Caco-2 (cell line): ENCODE data around the gene EVC2. TPM values are rescaled to one million over a fixed set of nuclear protein-coding genes. Genes with fewer than 3 reads are reported as not detected.

Experiments
- BruUV-seq: library from RNA; stranded (reverse); fragments of 400-500 nt; replicated peaks from 2 replicates; lab custom pipeline; 2021; lab: Mats Ljungman, UMichigan
- CTCF ChIA-PET: fragments of 300-600 bp; sonication (Branson Sonifier 250); formaldehyde crosslinking; loops from one replicate; lab custom pipeline; 2022; ENCODE audit warnings: antibody characterized with exemption; lab: Charles Lee
- POLR2A ChIA-PET: fragments of 300-600 bp; sonication (Branson Sonifier 250); formaldehyde crosslinking; loops from one replicate; lab custom pipeline; 2022; ENCODE audit warnings: antibody characterized with exemption; lab: Charles Lee
- DNase-seq, 2 experiments: peaks; one replicate each; pipeline versions ENCODE4 v3.0.0 to v3.0.0-alpha.2; 2020 to 2022
- H3K27me3 ChIP-seq: replicated peaks from 2 replicates; pipeline ENCODE4 v1.6.0; 2011; ENCODE audit warnings: low read length; ENCODE audit not compliant: control insufficient read depth, insufficient read depth
- H3K36me3 ChIP-seq: 2 replicates; pipeline ENCODE4 v1.5.1; 2011; ENCODE audit warnings: low read length; ENCODE audit not compliant: control insufficient read depth, insufficient read depth
- H3K4me1 ChIP-seq: fragments of 250-450 bp; sonication (Bioruptor Pico); 2 replicates; pipeline ENCODE4 v1.5.1; 2020; ENCODE audit warnings: mild to moderate bottlenecking
- H3K4me3 ChIP-seq: 2 replicates; pipeline ENCODE4 v1.5.1; 2011; ENCODE audit warnings: low read depth, mild to moderate bottlenecking, control low read depth, low read length
- H3K9me3 ChIP-seq: fragments of 250-450 bp; sonication (Bioruptor Pico); 2 replicates; pipeline ENCODE4 v1.5.1; 2020; ENCODE audit warnings: mild to moderate bottlenecking, moderate library complexity
- H3K27ac Mint-ChIP-seq: one replicate; pipeline ENCODE4 v1.8.0; 2022; ENCODE audit warnings: mixed read lengths; ENCODE audit not compliant: unreplicated experiment
- H3K27me3 Mint-ChIP-seq: one replicate; pipeline ENCODE4 v1.8.0; 2022; ENCODE audit warnings: mixed read lengths; ENCODE audit not compliant: insufficient read depth, unreplicated experiment
- H3K36me3 Mint-ChIP-seq: one replicate; pipeline ENCODE4 v1.8.0; 2022; ENCODE audit warnings: mild to moderate bottlenecking, mixed read lengths; ENCODE audit not compliant: insufficient read depth, unreplicated experiment
- H3K4me1 Mint-ChIP-seq: one replicate; pipeline ENCODE4 v1.8.0; 2022; ENCODE audit warnings: low read depth, mixed read lengths; ENCODE audit not compliant: unreplicated experiment
- H3K4me3 Mint-ChIP-seq: one replicate; pipeline ENCODE4 v1.8.0; 2022; ENCODE audit warnings: mild to moderate bottlenecking, moderate library complexity, mixed read lengths; ENCODE audit not compliant: unreplicated experiment
- H3K9me3 Mint-ChIP-seq: one replicate; pipeline ENCODE4 v1.8.0; 2022; ENCODE audit warnings: mixed read lengths; ENCODE audit not compliant: unreplicated experiment
- CTCF ChIP-seq, 2 experiments: fragments of 200-600 bp in 1 of 2; IDR thresholded peaks; 1 replicate in 1 of 2; 2 replicates in 1 of 2; pipeline versions ENCODE4 v1.5.1 to v1.8.0; 2011 to 2022; ENCODE audit warnings: antibody characterized with exemption in 1 of 2, control low read depth in 1 of 2, inconsistent platforms in 1 of 2, low read depth in 1 of 2, low read length in 1 of 2, mild to moderate bottlenecking in 1 of 2, moderate library complexity in 1 of 2; ENCODE audit not compliant: insufficient read depth in 1 of 2, severe bottlenecking in 1 of 2, unreplicated experiment in 1 of 2
- intact Hi-C: fragments of 100-400 bp; cut with micrococcal nuclease; formaldehyde crosslinking; loops from one replicate; pipeline ENCODE4 v1.10.0; 2022; ENCODE audit not compliant: unreplicated experiment
- total RNA-seq: library from RNA; stranded (reverse); gene quantifications from 2 replicates; pipeline ENCODE4 v1.2.3, GENCODE V29; 2022

EVC2 gene
- total RNA-seq, 1 experiment from 2014 or later = not detected

GRCh38 chr4:5755161-5755560 is 46.8 kb upstream of the EVC2 start:
- Histone ChIP-seq H3K36me3 (no peaks in the 10 kb centered on the region), H3K4me3 (no peak overlapping the region), H3K4me1 (no peaks in the 10 kb centered on the region), H3K27me3 (no peaks in the 10 kb centered on the region), H3K9me3 (no peaks in the 10 kb centered on the region)
- TF ChIP-seq CTCF (IDR thresholded peaks at IDR 0.05; ENCODE audit: insufficient read depth in 1 of 2, low read depth in 1 of 2, low read length in 1 of 2, severe bottlenecking in 1 of 2, unreplicated experiment in 1 of 2) = no peak
- Mint-ChIP-seq H3K27me3 (peaks cover 3% of the 10 kb centered on the region), H3K9me3 (peaks cover 7% of the 10 kb centered on the region), H3K27ac (no peak overlapping the region), H3K36me3 (no peaks in the 10 kb centered on the region), H3K4me1 (no peaks in the 10 kb centered on the region), H3K4me3 (no peak overlapping the region)
- POLR2A ChIA-PET = no interaction called here
- intact Hi-C loops = no loop called here
- no TSS peak for BruUV-seq
- no peak for DNase-seq
- CTCF ChIA-PET = no interaction called here

GRCh38 chr4:5754529-5754881 is 46.1 kb upstream of the EVC2 start:
- Histone ChIP-seq H3K4me1 (no peaks in the 10 kb centered on the region), H3K4me3 (no peak overlapping the region), H3K36me3 (no peaks in the 10 kb centered on the region), H3K9me3 (no peaks in the 10 kb centered on the region), H3K27me3 (no peaks in the 10 kb centered on the region)
- no peak for TF ChIP-seq CTCF (IDR thresholded peaks at IDR 0.05; ENCODE audit: insufficient read depth in 1 of 2, low read depth in 1 of 2, low read length in 1 of 2, severe bottlenecking in 1 of 2, unreplicated experiment in 1 of 2)
- Mint-ChIP-seq H3K4me1 (no peaks in the 10 kb centered on the region), H3K27ac (no peak overlapping the region), H3K4me3 (no peak overlapping the region), H3K36me3 (no peaks in the 10 kb centered on the region), H3K9me3 (peaks cover 1% of the 10 kb centered on the region), H3K27me3 (peaks cover 3% of the 10 kb centered on the region)
- DNase-seq = no peak
- no TSS peak for BruUV-seq
- POLR2A ChIA-PET = no interaction called here
- CTCF ChIA-PET = no interaction called here
- intact Hi-C loops = no loop called here

GRCh38 chr4:5753766-5754528 is 45.6 kb upstream of the EVC2 start:
- no peaks in the 10 kb centered on the region for H3K9me3 ChIP-seq
- H3K4me3 ChIP-seq = no peak overlapping the region
- no peaks in the 10 kb centered on the region for H3K9me3 Mint-ChIP-seq
- no peak overlapping the region for H3K27ac Mint-ChIP-seq
- H3K36me3 Mint-ChIP-seq = no peaks in the 10 kb centered on the region
- CTCF ChIA-PET = no interaction called here
- no TSS peak for BruUV-seq
- no peaks in the 10 kb centered on the region for H3K36me3 ChIP-seq
- H3K4me3 Mint-ChIP-seq = no peak overlapping the region
- H3K27me3 ChIP-seq = no peaks in the 10 kb centered on the region
- H3K27me3 Mint-ChIP-seq = peaks cover 3% of the 10 kb centered on the region
- DNase-seq = no peak
- H3K4me1 ChIP-seq = no peaks in the 10 kb centered on the region
- TF ChIP-seq CTCF (IDR thresholded peaks at IDR 0.05; ENCODE audit: insufficient read depth in 1 of 2, low read depth in 1 of 2, low read length in 1 of 2, severe bottlenecking in 1 of 2, unreplicated experiment in 1 of 2) = no peak
- H3K4me1 Mint-ChIP-seq = no peaks in the 10 kb centered on the region
- POLR2A ChIA-PET = no interaction called here
- intact Hi-C loops = no loop called here
